HG03571 (cell line): ENCODE data around the gene EPS15.

Source experiments
- ATAC-seq: cut with Tn5 transposase; IDR thresholded peaks from one replicate; pipeline ENCODE4 v1.9.1; 2021; ENCODE audit not compliant: unreplicated experiment

EPS15 gene

GRCh38 chr1:51322417-51323101, 196.5 kb downstream of the EPS15 start:
- ATAC-seq = no peak

- ATAC-seq = no peak
Measured at GRCh38 chr1:51321924-51322280, 197.2 kb downstream of the EPS15 start.

GRCh38 chr1:51320967-51321923, 197.8 kb downstream of the EPS15 start:
- ATAC-seq = no peak

- ATAC-seq = no peak
Measured at GRCh38 chr1:51317798-51318197, 201.3 kb downstream of the EPS15 start.

- no peak for ATAC-seq
Measured at GRCh38 chr1:51316846-51317120, 202.3 kb downstream of the EPS15 start.

- ATAC-seq = no peak
Measured at GRCh38 chr1:51316113-51316845, 202.8 kb downstream of the EPS15 start.

- ATAC-seq = no peak
Measured at GRCh38 chr1:51314974-51315373, 204.1 kb downstream of the EPS15 start.

- no peak for ATAC-seq
Measured at GRCh38 chr1:51313961-51314777, 204.9 kb downstream of the EPS15 start.

- no peak for ATAC-seq
Measured at GRCh38 chr1:51313268-51313852, 205.7 kb downstream of the EPS15 start.

- ATAC-seq = no peak
Measured at GRCh38 chr1:51312718-51313117, 206.3 kb downstream of the EPS15 start.

GRCh38 chr1:51311826-51312225, 207.2 kb downstream of the EPS15 start:
- ATAC-seq = no peak

GRCh38 chr1:51310871-51311613, 208.0 kb downstream of the EPS15 start:
- no peak for ATAC-seq

GRCh38 chr1:51309291-51309690, 209.8 kb downstream of the EPS15 start:
- ATAC-seq = no peak

GRCh38 chr1:51308636-51309035, 210.4 kb downstream of the EPS15 start:
- ATAC-seq = no peak

- no peak for ATAC-seq
Measured at GRCh38 chr1:51306950-51307349, 212.1 kb downstream of the EPS15 start.

- no peak for ATAC-seq
Measured at GRCh38 chr1:51305371-51305823, 213.7 kb downstream of the EPS15 start.

- no peak for ATAC-seq
Measured at GRCh38 chr1:51304360-51304759, 214.7 kb downstream of the EPS15 start.
